HG03175 (cell line): ENCODE measurements around the gene DIPK2B.

ENCODE experiments used
- ATAC-seq: cut with Tn5 transposase; IDR thresholded peaks from one replicate; pipeline ENCODE4 v1.9.1; 2021; ENCODE audit warnings: mild to moderate bottlenecking, moderate library complexity; ENCODE audit not compliant: unreplicated experiment

DIPK2B gene

DNA sequence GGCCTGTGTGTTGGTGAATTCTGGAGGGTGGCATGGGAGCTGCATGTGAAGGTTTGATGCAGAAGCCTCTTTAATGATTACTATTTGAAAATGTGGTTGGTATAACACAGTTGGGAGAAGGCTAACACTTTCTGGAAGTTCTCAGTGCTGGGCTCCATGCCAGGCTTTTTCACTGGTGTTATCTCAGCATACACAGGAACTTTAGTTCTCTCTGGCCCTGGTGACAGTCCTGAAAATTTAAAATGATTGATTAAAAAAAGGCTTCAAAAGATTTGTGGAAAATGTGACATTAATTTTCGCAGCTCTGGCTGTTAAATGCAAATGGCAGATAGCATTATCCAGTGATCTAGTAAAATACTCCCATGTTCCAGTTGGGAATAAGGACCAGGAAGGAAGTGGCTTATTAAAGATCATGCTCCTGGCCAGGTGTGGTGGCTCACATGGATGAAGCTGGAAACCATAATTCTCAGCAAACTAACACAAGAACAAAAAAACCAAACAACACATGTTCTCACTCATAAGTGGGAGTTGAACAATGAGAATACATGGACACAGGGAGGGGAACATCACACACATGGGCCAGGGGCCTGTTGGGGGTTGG lies 36.6 kb downstream of the DIPK2B start:
- no peak for ATAC-seq

DNA sequence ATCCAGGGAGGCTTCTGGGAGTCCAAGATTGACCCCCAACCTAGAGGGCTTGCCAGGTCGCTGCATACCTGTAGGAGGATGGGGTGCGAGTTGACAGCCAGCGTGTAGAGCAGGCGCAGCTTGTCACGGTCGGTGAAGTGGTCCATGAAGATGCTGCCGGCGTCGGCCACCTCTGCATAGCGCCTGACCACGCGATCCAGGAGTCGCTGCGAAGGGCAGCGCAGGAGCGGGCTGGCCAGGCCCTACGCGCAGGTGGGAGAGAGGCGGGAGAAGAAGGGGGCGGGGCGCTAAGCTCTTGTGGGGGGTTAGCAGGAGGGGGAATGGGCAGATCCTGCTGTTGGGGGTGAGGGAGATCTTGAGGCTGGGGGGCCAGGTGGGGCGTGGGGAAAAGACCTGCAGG lies 43.0 kb downstream of the DIPK2B start:
- no peak for ATAC-seq

DNA sequence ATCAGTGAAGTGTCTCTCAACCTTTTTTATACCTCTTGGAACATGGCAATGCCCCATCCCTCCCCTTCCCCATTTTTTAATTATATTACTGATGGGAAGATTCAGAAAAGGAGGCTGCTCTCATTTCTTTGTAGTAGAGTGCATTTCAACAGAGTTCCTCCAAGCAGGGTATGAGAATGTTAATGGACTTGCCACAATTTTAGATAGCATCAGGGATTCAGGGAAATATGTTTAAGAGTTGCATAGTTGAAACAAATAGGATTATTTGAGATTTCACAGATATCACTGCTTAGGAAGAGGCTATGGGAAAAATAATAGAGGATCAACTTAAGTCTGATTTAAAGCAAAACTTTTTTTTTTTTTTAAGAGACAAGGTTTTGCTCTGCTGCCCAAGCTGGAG lies 46.2 kb downstream of the DIPK2B start:
- ATAC-seq: no peak

DNA sequence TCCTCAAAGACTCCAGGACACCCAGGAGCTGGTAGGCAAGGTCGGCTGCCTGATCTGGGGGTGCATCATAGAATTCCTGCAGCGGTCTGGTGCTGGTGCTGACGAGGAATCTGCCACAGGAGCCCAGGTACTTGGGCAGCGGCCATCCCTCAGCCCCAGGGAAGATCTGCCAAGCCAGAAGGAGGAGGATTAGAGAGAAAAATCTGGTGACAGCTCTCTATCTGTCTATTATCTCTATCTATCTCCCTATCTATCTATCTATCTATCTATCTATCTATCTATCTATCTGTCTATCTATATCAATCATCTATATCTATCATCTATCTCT lies 46.7 kb downstream of the DIPK2B start:
- no peak for ATAC-seq
